H54 (cell line): ENCODE measurements around the gene PDK3.

Experiments
- DNase-seq: peaks from one replicate; pipeline ENCODE4 v3.0.0; 2011; ENCODE audit warnings: low spot score, mixed read lengths; ENCODE audit not compliant: insufficient read length
- FAIRE-seq: peaks from 3 replicates; lab custom pipeline; 2011; peaks lifted over from hg19 to GRCh38; lab: Jason Lieb, UNC
- POLR2A ChIP-seq: IDR thresholded peaks from 2 replicates; pipeline ENCODE4 v1.6.1; 2011; ENCODE audit warnings: low read depth, mild to moderate bottlenecking, low read length

The PDK3 gene

GRCh38 chrX:24466025-24466424, 939 bp downstream of the PDK3 start:
- no peak for DNase-seq
- no peak for FAIRE-seq
- no peak for TF ChIP-seq POLR2A

- no peak for DNase-seq
- no peak for TF ChIP-seq POLR2A
- no peak for FAIRE-seq
Observed at GRCh38 chrX:24468245-24468644, 3.2 kb downstream of the PDK3 start.

- DNase-seq (no peak), FAIRE-seq (no peak)
- TF ChIP-seq POLR2A: no peak
Observed at GRCh38 chrX:24471808-24472207, 6.7 kb downstream of the PDK3 start.

GRCh38 chrX:24475480-24475879, 10.4 kb downstream of the PDK3 start:
- no peak for TF ChIP-seq POLR2A
- no peak for FAIRE-seq

GRCh38 chrX:24478509-24478908, 13.4 kb downstream of the PDK3 start:
- no peak for TF ChIP-seq POLR2A
- no peak for FAIRE-seq
- no peak for DNase-seq

More at GRCh38 chrX:24475480-24475879, 10.4 kb downstream of the PDK3 start:
- no peak for DNase-seq

- no peak for TF ChIP-seq POLR2A
- peak; percentile 27 for FAIRE-seq
- DNase-seq: no peak
Observed at GRCh38 chrX:24479924-24480323, 14.8 kb downstream of the PDK3 start.

- FAIRE-seq: no peak
- DNase-seq: no peak
- TF ChIP-seq POLR2A: no peak
Observed at GRCh38 chrX:24480400-24480865, 15.3 kb downstream of the PDK3 start.

GRCh38 chrX:24482823-24483415, 17.8 kb downstream of the PDK3 start:
- DNase-seq (no peak), FAIRE-seq (no peak)
- no peak for TF ChIP-seq POLR2A

- FAIRE-seq (no peak), DNase-seq (no peak)
- TF ChIP-seq POLR2A: no peak
Observed at GRCh38 chrX:24483596-24483995, 18.5 kb downstream of the PDK3 start.

- FAIRE-seq (no peak), DNase-seq (no peak)
- TF ChIP-seq POLR2A: no peak
Observed at GRCh38 chrX:24485323-24485722, 20.2 kb downstream of the PDK3 start.

- no peak for DNase-seq
- no peak for FAIRE-seq
- TF ChIP-seq POLR2A: no peak
Observed at GRCh38 chrX:24485976-24486680, 21.0 kb downstream of the PDK3 start.

- no peak for DNase-seq
- FAIRE-seq: no peak
- no peak for TF ChIP-seq POLR2A
Observed at GRCh38 chrX:24487571-24487970, 22.5 kb downstream of the PDK3 start.

GRCh38 chrX:24491741-24492140, 26.7 kb downstream of the PDK3 start:
- no peak for TF ChIP-seq POLR2A
- FAIRE-seq (no peak), DNase-seq (no peak)

GRCh38 chrX:24493740-24494581, 28.9 kb downstream of the PDK3 start:
- no peak for TF ChIP-seq POLR2A
- no peak for DNase-seq
- FAIRE-seq: no peak
